ENCODE results near the gene FCGR3B.
"Not testable (repeated sequence)": the region's sequence is repeated elsewhere in the genome, so short reads cannot be mapped to it uniquely, and the experiment has no call there.

Gene FCGR3B

GRCh38 chr1:161663569-161663968 is 32.6 kb upstream of the FCGR3B start:
- not testable (repeated sequence) for H3K27me3 ChIP-seq (ENCODE audit: insufficient read depth, low read length); H3K36me3 ChIP-seq (ENCODE audit: insufficient read depth, low read length); H4K20me1 ChIP-seq (ENCODE audit: insufficient read depth, low read length); H3F3A ChIP-seq (ENCODE audit: insufficient read depth, low read length); H2AFZ ChIP-seq (ENCODE audit: low read length); H3K9ac ChIP-seq (ENCODE audit: low read length); H3K9me2 ChIP-seq (ENCODE audit: low read depth, low read length); H3K4me1 ChIP-seq (ENCODE audit: insufficient read depth, low read length, severe bottlenecking); H3K9me3 ChIP-seq (ENCODE audit: low read length); H3K79me2 ChIP-seq (ENCODE audit: insufficient read depth, low read length)
- Histone ChIP-seq H3K4me3 (ENCODE audit: low read depth, low read length, poor library complexity, severe bottlenecking) (peak overlapping the region; percentile 56), H3K27ac (ENCODE audit: low read depth, low read length, poor library complexity, severe bottlenecking) (peak overlapping the region; percentile 54), H3K4me2 (ENCODE audit: low read length) (peak overlapping the region; percentile 46; the same call in 1 of the 2 replicates)

- H3F3A ChIP-seq (ENCODE audit: insufficient read depth, low read length); H4K20me1 ChIP-seq (ENCODE audit: insufficient read depth, low read length); H3K79me2 ChIP-seq (ENCODE audit: insufficient read depth, low read length); H3K36me3 ChIP-seq (ENCODE audit: insufficient read depth, low read length); H2AFZ ChIP-seq (ENCODE audit: low read length); H3K9me2 ChIP-seq (ENCODE audit: low read depth, low read length); H3K27me3 ChIP-seq (ENCODE audit: insufficient read depth, low read length); H3K9ac ChIP-seq (ENCODE audit: low read length); H3K9me3 ChIP-seq (ENCODE audit: low read length); H3K4me1 ChIP-seq (ENCODE audit: insufficient read depth, low read length, severe bottlenecking): not testable (repeated sequence)
- Histone ChIP-seq H3K4me3 (ENCODE audit: low read depth, low read length, poor library complexity, severe bottlenecking) (peak within 1 kb of the TSS; percentile 56), H3K4me2 (ENCODE audit: low read length) (peak within 1 kb of the TSS; percentile 46; the same call in 1 of the 2 replicates), H3K27ac (ENCODE audit: low read depth, low read length, poor library complexity, severe bottlenecking) (peak within 1 kb of the TSS; percentile 54)
Observed at GRCh38 chr1:161662684-161663339, 31.8 kb upstream of the FCGR3B start, which contains the start of gene FCGR2B. Gene FCGR2B (plus strand): TSS chr1:161663143. CDS start chr1:161663242, 99 bp downstream.

- not testable (repeated sequence) for H3F3A ChIP-seq (ENCODE audit: insufficient read depth, low read length); H4K20me1 ChIP-seq (ENCODE audit: insufficient read depth, low read length); H3K9me2 ChIP-seq (ENCODE audit: low read depth, low read length); H3K9me3 ChIP-seq (ENCODE audit: low read length); H3K79me2 ChIP-seq (ENCODE audit: insufficient read depth, low read length); H3K27me3 ChIP-seq (ENCODE audit: insufficient read depth, low read length); H3K4me1 ChIP-seq (ENCODE audit: insufficient read depth, low read length, severe bottlenecking); H3K27ac ChIP-seq (ENCODE audit: low read depth, low read length, poor library complexity, severe bottlenecking); H2AFZ ChIP-seq (ENCODE audit: low read length); H3K9ac ChIP-seq (ENCODE audit: low read length); H3K36me3 ChIP-seq (ENCODE audit: insufficient read depth, low read length); H3K4me3 ChIP-seq (ENCODE audit: low read depth, low read length, poor library complexity, severe bottlenecking)
- H3K4me2 ChIP-seq (ENCODE audit: low read length): peak overlapping the region; percentile 36; the same call in 1 of the 2 replicates
Observed at GRCh38 chr1:161661660-161662311, 30.8 kb upstream of the FCGR3B start.

- H3K27me3 ChIP-seq (ENCODE audit: insufficient read depth, low read length); H3K36me3 ChIP-seq (ENCODE audit: insufficient read depth, low read length); H3K27ac ChIP-seq (ENCODE audit: low read depth, low read length, poor library complexity, severe bottlenecking); H3K4me3 ChIP-seq (ENCODE audit: low read depth, low read length, poor library complexity, severe bottlenecking); H3K4me1 ChIP-seq (ENCODE audit: insufficient read depth, low read length, severe bottlenecking); H4K20me1 ChIP-seq (ENCODE audit: insufficient read depth, low read length); H3K9me2 ChIP-seq (ENCODE audit: low read depth, low read length); H3K79me2 ChIP-seq (ENCODE audit: insufficient read depth, low read length); H3K9ac ChIP-seq (ENCODE audit: low read length); H2AFZ ChIP-seq (ENCODE audit: low read length); H3F3A ChIP-seq (ENCODE audit: insufficient read depth, low read length); H3K4me2 ChIP-seq (ENCODE audit: low read length); H3K9me3 ChIP-seq (ENCODE audit: low read length): not testable (repeated sequence)
Observed at GRCh38 chr1:161658524-161658923, 27.5 kb upstream of the FCGR3B start.

GRCh38 chr1:161653971-161654370 is 23.0 kb upstream of the FCGR3B start:
- H3K4me3 ChIP-seq (ENCODE audit: low read depth, low read length, poor library complexity, severe bottlenecking); H3K27ac ChIP-seq (ENCODE audit: low read depth, low read length, poor library complexity, severe bottlenecking); H3K36me3 ChIP-seq (ENCODE audit: insufficient read depth, low read length); H2AFZ ChIP-seq (ENCODE audit: low read length); H3K27me3 ChIP-seq (ENCODE audit: insufficient read depth, low read length); H3K9me3 ChIP-seq (ENCODE audit: low read length); H3K79me2 ChIP-seq (ENCODE audit: insufficient read depth, low read length); H3F3A ChIP-seq (ENCODE audit: insufficient read depth, low read length); H3K9me2 ChIP-seq (ENCODE audit: low read depth, low read length); H4K20me1 ChIP-seq (ENCODE audit: insufficient read depth, low read length); H3K9ac ChIP-seq (ENCODE audit: low read length); H3K4me2 ChIP-seq (ENCODE audit: low read length); H3K4me1 ChIP-seq (ENCODE audit: insufficient read depth, low read length, severe bottlenecking): not testable (repeated sequence)

GRCh38 chr1:161653541-161653940 is 22.6 kb upstream of the FCGR3B start:
- H3K36me3 ChIP-seq (ENCODE audit: insufficient read depth, low read length): not testable (repeated sequence)

More at GRCh38 chr1:161653541-161653940, 22.6 kb upstream of the FCGR3B start:
- H3K9me3 ChIP-seq (ENCODE audit: low read length); H3K79me2 ChIP-seq (ENCODE audit: insufficient read depth, low read length); H3K9ac ChIP-seq (ENCODE audit: low read length); H3K9me2 ChIP-seq (ENCODE audit: low read depth, low read length); H3K27me3 ChIP-seq (ENCODE audit: insufficient read depth, low read length); H3K4me1 ChIP-seq (ENCODE audit: insufficient read depth, low read length, severe bottlenecking); H3K27ac ChIP-seq (ENCODE audit: low read depth, low read length, poor library complexity, severe bottlenecking); H3K4me3 ChIP-seq (ENCODE audit: low read depth, low read length, poor library complexity, severe bottlenecking); H3K4me2 ChIP-seq (ENCODE audit: low read length); H3F3A ChIP-seq (ENCODE audit: insufficient read depth, low read length); H2AFZ ChIP-seq (ENCODE audit: low read length); H4K20me1 ChIP-seq (ENCODE audit: insufficient read depth, low read length): not testable (repeated sequence)
